Liver (tissue), 9 donors: ENCODE measurements around the gene TNNT3. TPM values are rescaled to one million over a fixed set of nuclear protein-coding genes. Genes with fewer than 3 reads are reported as not detected.

Source experiments
- DNase-seq: peaks from one replicate; pipeline ENCODE4 v3.0.0-alpha.2; 2017; ENCODE audit warnings: low spot score
- H3K27ac ChIP-seq, 2 donors: one replicate each; pipeline ENCODE4 v1.7.0; 2013; ENCODE audit warnings: inconsistent platforms in 2 of 2, low read length in 2 of 2, control low read depth in 1 of 2, low read depth in 1 of 2, mild to moderate bottlenecking in 1 of 2
- H3K27me3 ChIP-seq, 4 donors: one replicate each; pipeline versions ENCODE4 v1.6.1 to v1.7.0; 2013; ENCODE audit warnings: low read length in 3 of 4, inconsistent platforms in 1 of 4, mild to moderate bottlenecking in 1 of 4, moderate library complexity in 1 of 4; ENCODE audit not compliant: control insufficient read depth in 4 of 4, insufficient read depth in 4 of 4
- H3K36me3 ChIP-seq, 4 donors: one replicate each; pipeline versions ENCODE4 v1.6.1 to v1.7.0; 2013; ENCODE audit warnings: low read length in 3 of 4, mild to moderate bottlenecking in 3 of 4, low read depth in 1 of 4, moderate library complexity in 1 of 4; ENCODE audit not compliant: control insufficient read depth in 4 of 4, insufficient read depth in 3 of 4
- H3K4me1 ChIP-seq, 4 donors: one replicate each; pipeline versions ENCODE4 v1.6.1 to v1.7.0; 2013; ENCODE audit warnings: low read length in 3 of 4, mild to moderate bottlenecking in 3 of 4, moderate library complexity in 1 of 4; ENCODE audit not compliant: control insufficient read depth in 4 of 4, insufficient read depth in 4 of 4
- H3K4me3 ChIP-seq, 3 donors: one replicate each; pipeline versions ENCODE4 v1.6.1 to v1.7.0; 2013; ENCODE audit warnings: low read length in 3 of 3, control low read depth in 1 of 3, low read depth in 1 of 3, mild to moderate bottlenecking in 1 of 3
- H3K9ac ChIP-seq, 2 donors: one replicate each; pipeline ENCODE4 v1.7.0; 2013; ENCODE audit warnings: low read length in 2 of 2, mild to moderate bottlenecking in 2 of 2, moderate library complexity in 2 of 2, control low read depth in 1 of 2, low read depth in 1 of 2
- H3K9me3 ChIP-seq, 4 donors: one replicate each; pipeline versions ENCODE4 v1.6.1 to v1.7.0; 2013; ENCODE audit warnings: low read length in 3 of 4; ENCODE audit not compliant: control insufficient read depth in 4 of 4
- ATF3 ChIP-seq: IDR thresholded peaks from 2 replicates; pipeline ENCODE4 v1.6.1; 2016; ENCODE audit warnings: antibody characterized with exemption
- CTCF ChIP-seq: fragments of 150-350 bp; IDR thresholded peaks from 2 replicates; pipeline ENCODE4 v1.5.1; 2017; ENCODE audit warnings: improper control_type of control experiment, low read depth, low read length; ENCODE audit not compliant: missing input control
- EGR1 ChIP-seq, 2 donors: IDR thresholded peaks; 2 replicates each; pipeline ENCODE4 v1.6.1; 2016 to 2018; ENCODE audit warnings: antibody characterized with exemption in 2 of 2, low read depth in 2 of 2
- FOXA1 ChIP-seq: IDR thresholded peaks from 2 replicates; pipeline ENCODE4 v1.6.1; 2016; ENCODE audit warnings: antibody characterized with exemption
- FOXA2 ChIP-seq: IDR thresholded peaks from 2 replicates; pipeline ENCODE4 v1.6.1; 2016; ENCODE audit warnings: antibody characterized with exemption
- GABPA ChIP-seq, 2 donors: IDR thresholded peaks in 1 of 2; conservative IDR thresholded peaks in 1 of 2; 2 replicates each; pipeline ENCODE4 v1.6.1; 2016; ENCODE audit warnings: antibody characterized with exemption in 2 of 2, mild to moderate bottlenecking in 1 of 2, moderate library complexity in 1 of 2
- HNF4A ChIP-seq, 2 donors: conservative IDR thresholded peaks; 2 replicates each; pipeline ENCODE4 v1.6.1; 2016; ENCODE audit warnings: antibody characterized with exemption in 2 of 2, mild to moderate bottlenecking in 2 of 2
- HNF4G ChIP-seq: IDR thresholded peaks from 2 replicates; pipeline ENCODE4 v1.6.1; 2016; ENCODE audit warnings: antibody characterized with exemption
- JUND ChIP-seq, 2 donors: IDR thresholded peaks; 2 replicates each; pipeline ENCODE4 v1.6.1; 2016; ENCODE audit warnings: antibody characterized with exemption in 2 of 2
- MAX ChIP-seq: IDR thresholded peaks from 2 replicates; pipeline ENCODE4 v1.6.1; 2016; ENCODE audit warnings: antibody characterized with exemption
- NR2F2 ChIP-seq: IDR thresholded peaks from 2 replicates; pipeline ENCODE4 v1.6.1; 2016; ENCODE audit warnings: antibody characterized with exemption
- RAD21 ChIP-seq, 2 donors: IDR thresholded peaks; 2 replicates each; pipeline ENCODE4 v1.6.1; 2016; ENCODE audit warnings: antibody characterized with exemption in 2 of 2, mild to moderate bottlenecking in 2 of 2
- REST ChIP-seq: IDR thresholded peaks from 2 replicates; pipeline ENCODE4 v1.6.1; 2016; ENCODE audit warnings: antibody characterized with exemption, mild to moderate bottlenecking
- RXRA ChIP-seq, 2 donors: IDR thresholded peaks; 2 replicates each; pipeline ENCODE4 v1.6.1; 2017 to 2018; ENCODE audit warnings: antibody characterized with exemption in 2 of 2, mild to moderate bottlenecking in 1 of 2
- SP1 ChIP-seq: IDR thresholded peaks from 2 replicates; pipeline ENCODE4 v1.6.1; 2018; ENCODE audit warnings: antibody characterized with exemption, mild to moderate bottlenecking
- TAF1 ChIP-seq: conservative IDR thresholded peaks from 2 replicates; pipeline ENCODE4 v1.6.1; 2016; ENCODE audit warnings: antibody characterized with exemption, mild to moderate bottlenecking
- YY1 ChIP-seq: IDR thresholded peaks from 2 replicates; pipeline ENCODE4 v1.6.1; 2016; ENCODE audit warnings: antibody characterized with exemption, mild to moderate bottlenecking
- ZBTB33 ChIP-seq: IDR thresholded peaks from 2 replicates; pipeline ENCODE4 v1.6.1; 2016; ENCODE audit warnings: antibody characterized with exemption
- WGBS: extraction: QIAGEN DNeasy Blood & Tissue Kit; methylation state at CpG from one replicate; pipeline ENCODE4 v1.1.7; 2013; 5-methylcytosine and 5-hydroxymethylcytosine counted together
- polyA plus RNA-seq, 2 donors: library from polyadenylated mRNA; stranded (reverse) in 1 of 2; unstranded in 1 of 2; fragments of 200-250 nt in 1 of 2; fragments of >200 nt in 1 of 2; fragmentation: Nextera tagmentation in 1 of 2; extraction: Ambion mirVana in 1 of 2; gene quantifications; one replicate each; pipeline versions ENCODE4 v1.2.1 to v1.2.3, GENCODE V29; 2013 to 2015
- total RNA-seq, 2 donors: library from RNA; depleted of rRNA; stranded (reverse); fragments of >200 nt; gene quantifications; one replicate each; pipeline ENCODE4 v1.2.3, GENCODE V29; 2014
- donor health status: healthy.
- donor health status: healthy.
- donor health status: healthy.
- donor health status: healthy.
- donor health status: healthy.

The TNNT3 gene
- total and polyA plus RNA-seq, 4 donors: 0.06 to 0.14 TPM; not detected in 2

GRCh38 chr11:1983601-1983961, 64.1 kb downstream of the TNNT3 start:
- DNase-seq: peak; percentile 27
- 80% methylated on average over 12 of the region's 12 CpGs for WGBS
- no peak overlapping the region for H3K4me3 ChIP-seq

GRCh38 chr11:1987024-1987423, 67.5 kb downstream of the TNNT3 start:
- no peak for DNase-seq
- no peak for TF ChIP-seq REST
- TF ChIP-seq JUND (IDR thresholded peaks at IDR 0.05): no peak
- TF ChIP-seq YY1: no peak
- TF ChIP-seq EGR1 (IDR thresholded peaks at IDR 0.05; ENCODE audit: low read depth in 2 of 2): no peak
- no peak for TF ChIP-seq TAF1
- TF ChIP-seq NR2F2: no peak
- no peak for TF ChIP-seq RXRA (IDR thresholded peaks at IDR 0.05)
- no peak for TF ChIP-seq MAX
- TF ChIP-seq ATF3: no peak
- TF ChIP-seq ZBTB33: no peak
- TF ChIP-seq HNF4A (conservative IDR thresholded peaks at IDR 0.05): no peak
- no peak for TF ChIP-seq SP1
- TF ChIP-seq FOXA1: no peak
- no peak for TF ChIP-seq CTCF
- TF ChIP-seq GABPA (IDR thresholded peaks at IDR 0.05 in 1 of 2, conservative IDR thresholded peaks at IDR 0.05 in 1 of 2): no peak
- no peak for TF ChIP-seq RAD21 (IDR thresholded peaks at IDR 0.05)
- TF ChIP-seq HNF4G: no peak
- TF ChIP-seq FOXA2: no peak
- no peaks in the 10 kb centered on the region for H3K36me3 ChIP-seq
- no CpG with 5 or more reads among the region's 6 CpGs for WGBS
- H3K27ac ChIP-seq: no peak overlapping the region
- no peaks in the 10 kb centered on the region for H3K4me1 ChIP-seq
- no peak overlapping the region for H3K9ac ChIP-seq
- no peak overlapping the region for H3K4me3 ChIP-seq
- no peaks in the 10 kb centered on the region for H3K27me3 ChIP-seq
- no peaks in the 10 kb centered on the region for H3K9me3 ChIP-seq

More at GRCh38 chr11:1983601-1983961, 64.1 kb downstream of the TNNT3 start:
- TF ChIP-seq HNF4G (no peak), GABPA (IDR thresholded peaks at IDR 0.05 in 1 of 2, conservative IDR thresholded peaks at IDR 0.05 in 1 of 2) (no peak)
- Histone ChIP-seq H3K27ac (no peak overlapping the region), H3K9ac (no peak overlapping the region), H3K36me3 (no peaks in the 10 kb centered on the region), H3K9me3 (no peaks in the 10 kb centered on the region), H3K4me1 (no peaks in the 10 kb centered on the region), H3K27me3 (no peaks in the 10 kb centered on the region)
